Esophagus muscularis mucosa (tissue), 3 donors: ENCODE results near the gene PDXDC1.
"Not testable (repeated sequence)": the region's sequence is repeated elsewhere in the genome, so short reads cannot be mapped to it uniquely, and the experiment has no call there.

Source experiments
- EP300 ChIP-seq: sonication (generic); formaldehyde crosslinking; IDR thresholded peaks from one replicate; pipeline ENCODE4 v1.6.1; 2017; ENCODE audit warnings: antibody characterized with exemption
- TF ChIP-seq, protein P1 (sequence below), 3 experiments: fragments of 200-600 bp in 2 of 3; fragments of 450-650 bp in 1 of 3; sonication (generic) in 2 of 3; IDR thresholded peaks; one replicate each; pipeline ENCODE4 v1.5.1; 2017 to 2019; ENCODE audit warnings: antibody characterized with exemption in 3 of 3, mild to moderate bottlenecking in 2 of 3, moderate library complexity in 1 of 3

DNA sequence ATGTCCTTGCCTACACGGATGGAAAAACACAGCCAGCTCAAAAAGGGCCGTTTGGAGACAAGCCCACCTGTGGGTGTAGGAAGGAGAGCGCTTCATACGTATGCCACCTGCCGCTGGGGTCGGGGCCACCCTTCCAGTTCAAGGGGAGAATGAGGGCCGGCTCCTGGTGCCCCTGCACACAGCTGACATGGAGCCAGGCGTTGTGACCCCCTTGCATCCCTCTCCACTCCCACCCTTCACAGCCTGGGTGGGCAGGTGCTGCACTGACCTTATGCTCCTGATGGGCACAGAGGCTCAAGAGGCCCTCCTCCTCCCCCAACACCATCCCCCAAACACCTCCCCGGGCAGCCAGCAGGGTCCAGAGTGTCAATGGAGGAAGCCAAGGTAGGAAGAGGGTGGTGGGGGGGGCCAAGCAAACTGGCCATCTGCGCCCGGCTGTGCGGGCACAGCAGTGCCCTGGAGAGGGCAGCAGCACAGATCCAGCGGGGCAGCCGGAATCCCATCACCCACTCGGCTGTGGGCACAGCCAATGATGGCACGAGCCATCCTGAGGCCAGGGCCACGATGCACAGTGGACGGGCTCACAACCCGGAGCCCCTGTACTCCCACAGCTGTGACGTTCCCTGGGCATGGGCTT lies 170.1 kb downstream of the PDXDC1 start:
- TF ChIP-seq, protein P1, sequence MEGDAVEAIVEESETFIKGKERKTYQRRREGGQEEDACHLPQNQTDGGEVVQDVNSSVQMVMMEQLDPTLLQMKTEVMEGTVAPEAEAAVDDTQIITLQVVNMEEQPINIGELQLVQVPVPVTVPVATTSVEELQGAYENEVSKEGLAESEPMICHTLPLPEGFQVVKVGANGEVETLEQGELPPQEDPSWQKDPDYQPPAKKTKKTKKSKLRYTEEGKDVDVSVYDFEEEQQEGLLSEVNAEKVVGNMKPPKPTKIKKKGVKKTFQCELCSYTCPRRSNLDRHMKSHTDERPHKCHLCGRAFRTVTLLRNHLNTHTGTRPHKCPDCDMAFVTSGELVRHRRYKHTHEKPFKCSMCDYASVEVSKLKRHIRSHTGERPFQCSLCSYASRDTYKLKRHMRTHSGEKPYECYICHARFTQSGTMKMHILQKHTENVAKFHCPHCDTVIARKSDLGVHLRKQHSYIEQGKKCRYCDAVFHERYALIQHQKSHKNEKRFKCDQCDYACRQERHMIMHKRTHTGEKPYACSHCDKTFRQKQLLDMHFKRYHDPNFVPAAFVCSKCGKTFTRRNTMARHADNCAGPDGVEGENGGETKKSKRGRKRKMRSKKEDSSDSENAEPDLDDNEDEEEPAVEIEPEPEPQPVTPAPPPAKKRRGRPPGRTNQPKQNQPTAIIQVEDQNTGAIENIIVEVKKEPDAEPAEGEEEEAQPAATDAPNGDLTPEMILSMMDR (IDR thresholded peaks at IDR 0.05) = peak in 1 of 3 experiments; percentile 13
- TF ChIP-seq EP300 = not testable (repeated sequence)
